Measurements from ENCODE around the gene RIMBP2.

DNA sequence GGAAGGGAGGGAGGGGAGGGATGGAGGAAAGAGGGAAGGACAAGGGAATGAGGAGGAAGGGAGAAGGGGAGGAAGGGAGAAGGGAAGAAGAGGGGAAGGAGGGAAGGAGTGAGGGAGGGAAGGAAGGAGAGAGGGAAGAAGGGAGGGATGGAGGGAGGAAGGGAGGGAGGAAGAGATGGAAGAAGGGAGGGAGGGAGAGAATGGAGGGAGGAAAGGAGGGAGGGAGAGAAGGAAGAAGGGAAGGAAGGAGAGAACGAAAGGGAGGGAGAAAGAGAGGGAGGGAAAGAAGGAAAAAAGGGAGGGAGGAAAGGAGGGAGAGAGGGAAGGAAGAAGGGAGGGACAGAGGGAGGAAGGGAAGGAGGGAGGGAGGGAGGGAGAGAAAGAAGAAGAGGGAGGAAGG is 49.5 kb downstream of the RIMBP2 start:
- no peak for TF ChIP-seq TAF1 (IDR thresholded peaks at IDR 0.05; ENCODE audit: borderline replicate concordance, insufficient read depth, low read length)
- TF ChIP-seq, protein P1, sequence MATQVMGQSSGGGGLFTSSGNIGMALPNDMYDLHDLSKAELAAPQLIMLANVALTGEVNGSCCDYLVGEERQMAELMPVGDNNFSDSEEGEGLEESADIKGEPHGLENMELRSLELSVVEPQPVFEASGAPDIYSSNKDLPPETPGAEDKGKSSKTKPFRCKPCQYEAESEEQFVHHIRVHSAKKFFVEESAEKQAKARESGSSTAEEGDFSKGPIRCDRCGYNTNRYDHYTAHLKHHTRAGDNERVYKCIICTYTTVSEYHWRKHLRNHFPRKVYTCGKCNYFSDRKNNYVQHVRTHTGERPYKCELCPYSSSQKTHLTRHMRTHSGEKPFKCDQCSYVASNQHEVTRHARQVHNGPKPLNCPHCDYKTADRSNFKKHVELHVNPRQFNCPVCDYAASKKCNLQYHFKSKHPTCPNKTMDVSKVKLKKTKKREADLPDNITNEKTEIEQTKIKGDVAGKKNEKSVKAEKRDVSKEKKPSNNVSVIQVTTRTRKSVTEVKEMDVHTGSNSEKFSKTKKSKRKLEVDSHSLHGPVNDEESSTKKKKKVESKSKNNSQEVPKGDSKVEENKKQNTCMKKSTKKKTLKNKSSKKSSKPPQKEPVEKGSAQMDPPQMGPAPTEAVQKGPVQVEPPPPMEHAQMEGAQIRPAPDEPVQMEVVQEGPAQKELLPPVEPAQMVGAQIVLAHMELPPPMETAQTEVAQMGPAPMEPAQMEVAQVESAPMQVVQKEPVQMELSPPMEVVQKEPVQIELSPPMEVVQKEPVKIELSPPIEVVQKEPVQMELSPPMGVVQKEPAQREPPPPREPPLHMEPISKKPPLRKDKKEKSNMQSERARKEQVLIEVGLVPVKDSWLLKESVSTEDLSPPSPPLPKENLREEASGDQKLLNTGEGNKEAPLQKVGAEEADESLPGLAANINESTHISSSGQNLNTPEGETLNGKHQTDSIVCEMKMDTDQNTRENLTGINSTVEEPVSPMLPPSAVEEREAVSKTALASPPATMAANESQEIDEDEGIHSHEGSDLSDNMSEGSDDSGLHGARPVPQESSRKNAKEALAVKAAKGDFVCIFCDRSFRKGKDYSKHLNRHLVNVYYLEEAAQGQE (IDR thresholded peaks at IDR 0.05; ENCODE audit: insufficient read depth in 1 of 2, low read depth in 2 of 2, low read length in 2 of 2) = no peak
- no peak for TF ChIP-seq SIN3A (IDR thresholded peaks at IDR 0.05; ENCODE audit: borderline replicate concordance, insufficient read depth, low read length)

Measured in PFSK-1 (cell line).